ENCODE results near the gene ARHGAP15.
A peak's percentile ranks its signal among the peaks of the same experiment; 100 is the strongest.

The ARHGAP15 gene

GRCh38 chr2:143474586-143474985 lies 345.4 kb downstream of the ARHGAP15 start:
- TF ChIP-seq, protein P1, sequence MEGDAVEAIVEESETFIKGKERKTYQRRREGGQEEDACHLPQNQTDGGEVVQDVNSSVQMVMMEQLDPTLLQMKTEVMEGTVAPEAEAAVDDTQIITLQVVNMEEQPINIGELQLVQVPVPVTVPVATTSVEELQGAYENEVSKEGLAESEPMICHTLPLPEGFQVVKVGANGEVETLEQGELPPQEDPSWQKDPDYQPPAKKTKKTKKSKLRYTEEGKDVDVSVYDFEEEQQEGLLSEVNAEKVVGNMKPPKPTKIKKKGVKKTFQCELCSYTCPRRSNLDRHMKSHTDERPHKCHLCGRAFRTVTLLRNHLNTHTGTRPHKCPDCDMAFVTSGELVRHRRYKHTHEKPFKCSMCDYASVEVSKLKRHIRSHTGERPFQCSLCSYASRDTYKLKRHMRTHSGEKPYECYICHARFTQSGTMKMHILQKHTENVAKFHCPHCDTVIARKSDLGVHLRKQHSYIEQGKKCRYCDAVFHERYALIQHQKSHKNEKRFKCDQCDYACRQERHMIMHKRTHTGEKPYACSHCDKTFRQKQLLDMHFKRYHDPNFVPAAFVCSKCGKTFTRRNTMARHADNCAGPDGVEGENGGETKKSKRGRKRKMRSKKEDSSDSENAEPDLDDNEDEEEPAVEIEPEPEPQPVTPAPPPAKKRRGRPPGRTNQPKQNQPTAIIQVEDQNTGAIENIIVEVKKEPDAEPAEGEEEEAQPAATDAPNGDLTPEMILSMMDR (IDR thresholded peaks at IDR 0.05): no peak
- H3K4me1 ChIP-seq (ENCODE audit: control insufficient read depth in 1 of 2, insufficient read depth in 1 of 2, low read depth in 1 of 2, low read length in 1 of 2): peaks cover 30 to 38% of the 10 kb centered on the region in 2 experiments
- no peak overlapping the region for H3K27ac ChIP-seq

GRCh38 chr2:143475041-143475776 lies 346.0 kb downstream of the ARHGAP15 start:
- H3K9me3 ChIP-seq: no peaks in the 10 kb centered on the region
- H3K27ac ChIP-seq: peak overlapping the region; percentile 54
- H3K27me3 ChIP-seq: no peaks in the 10 kb centered on the region
- peaks cover 30 to 38% of the 10 kb centered on the region in 2 experiments for H3K4me1 ChIP-seq (ENCODE audit: control insufficient read depth in 1 of 2, insufficient read depth in 1 of 2, low read depth in 1 of 2, low read length in 1 of 2)
- H3K36me3 ChIP-seq: peaks cover 4% of the 10 kb centered on the region
- TF ChIP-seq, protein P1 (IDR thresholded peaks at IDR 0.05): no peak
- H3K4me3 ChIP-seq (ENCODE audit: low read depth in 1 of 2, low read length in 1 of 2): no peak overlapping the region

More at GRCh38 chr2:143474586-143474985, 345.4 kb downstream of the ARHGAP15 start:
- Histone ChIP-seq H3K9me3 (no peaks in the 10 kb centered on the region), H3K36me3 (peaks cover 4% of the 10 kb centered on the region), H3K4me3 (ENCODE audit: low read depth in 1 of 2, low read length in 1 of 2) (no peak overlapping the region), H3K27me3 (no peaks in the 10 kb centered on the region)

DNA sequence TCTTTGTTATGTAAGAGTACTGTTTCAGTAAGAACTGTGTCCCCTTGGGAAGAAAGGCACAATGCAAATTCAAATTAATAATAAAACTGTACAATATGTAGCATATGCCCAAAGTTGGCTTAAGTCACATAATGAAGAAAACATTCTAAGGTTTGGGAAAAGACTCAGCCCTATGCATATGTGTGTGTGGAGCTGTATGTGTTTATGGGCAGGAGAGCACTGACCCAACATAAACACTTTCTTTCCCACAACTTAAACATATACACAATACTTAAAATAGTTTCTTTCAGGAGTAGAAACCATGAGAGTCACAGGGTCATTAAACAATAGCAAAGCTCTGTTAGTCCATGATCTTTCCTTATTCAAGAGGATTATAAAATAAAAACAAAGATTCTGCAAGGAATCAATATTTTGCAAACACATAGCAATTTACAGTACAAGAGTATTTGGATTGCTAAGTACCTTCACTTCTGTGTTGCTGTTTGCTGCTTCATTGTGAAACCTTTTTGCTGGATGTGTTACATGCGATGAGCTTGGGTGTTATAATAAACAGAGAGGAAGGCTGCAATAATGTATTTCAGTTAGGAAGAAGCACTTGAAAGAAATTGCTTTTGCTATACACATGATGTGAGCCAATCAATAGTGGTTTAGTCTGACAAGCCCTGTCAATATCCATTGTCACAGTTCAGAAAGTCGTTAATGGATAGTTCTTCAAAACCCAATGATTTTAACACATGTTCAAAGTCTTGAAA lies 347.3 kb downstream of the ARHGAP15 start:
- peaks cover 4% of the 10 kb centered on the region for H3K36me3 ChIP-seq
- no peak overlapping the region for H3K4me3 ChIP-seq (ENCODE audit: low read depth in 1 of 2, low read length in 1 of 2)
- H3K27me3 ChIP-seq: no peaks in the 10 kb centered on the region
- TF ChIP-seq, protein P1 (IDR thresholded peaks at IDR 0.05): no peak
- no peaks in the 10 kb centered on the region for H3K9me3 ChIP-seq
- H3K27ac ChIP-seq: peak overlapping the region; percentile 54
- H3K4me1 ChIP-seq (ENCODE audit: control insufficient read depth in 1 of 2, insufficient read depth in 1 of 2, low read depth in 1 of 2, low read length in 1 of 2): peaks cover 30 to 38% of the 10 kb centered on the region in 2 experiments

GRCh38 chr2:143477714-143478443 lies 348.7 kb downstream of the ARHGAP15 start:
- Histone ChIP-seq H3K9me3 (no peaks in the 10 kb centered on the region), H3K4me1 (ENCODE audit: control insufficient read depth in 1 of 2, insufficient read depth in 1 of 2, low read depth in 1 of 2, low read length in 1 of 2) (peaks cover 30 to 38% of the 10 kb centered on the region in 2 experiments), H3K4me3 (ENCODE audit: low read depth in 1 of 2, low read length in 1 of 2) (no peak overlapping the region), H3K36me3 (peaks cover 4% of the 10 kb centered on the region), H3K27ac (peak overlapping the region; percentile 54), H3K27me3 (no peaks in the 10 kb centered on the region)
- TF ChIP-seq, protein P1 (IDR thresholded peaks at IDR 0.05): no peak

GRCh38 chr2:143480086-143480485 lies 350.9 kb downstream of the ARHGAP15 start:
- TF ChIP-seq, protein P1 (IDR thresholded peaks at IDR 0.05): no peak
- Histone ChIP-seq H3K9me3 (no peaks in the 10 kb centered on the region), H3K36me3 (no peaks in the 10 kb centered on the region), H3K4me3 (ENCODE audit: low read depth in 1 of 2, low read length in 1 of 2) (no peak overlapping the region), H3K27ac (no peak overlapping the region), H3K27me3 (no peaks in the 10 kb centered on the region), H3K4me1 (ENCODE audit: control insufficient read depth in 1 of 2, insufficient read depth in 1 of 2, low read depth in 1 of 2, low read length in 1 of 2) (peaks cover 30 to 38% of the 10 kb centered on the region in 2 experiments)

All from neutrophil (primary cell).